Skin epidermis (tissue), 12 donors: ENCODE results near the gene STK39.
A peak's percentile ranks its signal among the peaks of the same experiment; 100 is the strongest.
"Not testable (repeated sequence)": the region's sequence is repeated elsewhere in the genome, so short reads cannot be mapped to it uniquely, and the experiment has no call there.

Experiments
- H3K27ac ChIP-seq, 21 experiments: fragments of 200-600 bp; sonication (generic) in 11 of 21; one replicate each; pipeline ENCODE4 v1.5.0; 2020; ENCODE audit warnings: mild to moderate bottlenecking in 3 of 21, inconsistent platforms in 2 of 21, moderate library complexity in 2 of 21
- H3K4me3 ChIP-seq, 7 experiments: fragments of 200-600 bp; sonication (generic) in 2 of 7; one replicate each; pipeline ENCODE4 v1.5.0; 2020; ENCODE audit warnings: inconsistent platforms in 2 of 7, mild to moderate bottlenecking in 2 of 7, moderate library complexity in 1 of 7

Gene STK39

GRCh38 chr2:168146892-168147810, 100.2 kb downstream of the STK39 start:
- no peak overlapping the region for H3K4me3 ChIP-seq
- peak overlapping the region in 3 of 21 experiments; percentile 13 to 42 (median 23) for H3K27ac ChIP-seq

GRCh38 chr2:168145426-168146310, 101.7 kb downstream of the STK39 start:
- Histone ChIP-seq H3K4me3 (no peak overlapping the region), H3K27ac (peak overlapping the region in 1 of 21 experiments; percentile 30)

- Histone ChIP-seq H3K27ac (peak overlapping the region in 1 of 21 experiments; percentile 30), H3K4me3 (no peak overlapping the region)
These were observed 102.4 kb downstream of the STK39 start for GRCh38 chr2:168145011-168145410.

- Histone ChIP-seq H3K4me3 (no peak overlapping the region), H3K27ac (no peak overlapping the region)
These were observed 103.6 kb downstream of the STK39 start for GRCh38 chr2:168143813-168144212.

- no peak overlapping the region for H3K4me3 ChIP-seq
- H3K27ac ChIP-seq, result no peak overlapping the region
These were observed 106.5 kb downstream of the STK39 start for GRCh38 chr2:168140892-168141291.

- H3K4me3 ChIP-seq, result no peak overlapping the region
- no peak overlapping the region for H3K27ac ChIP-seq
These were observed 107.5 kb downstream of the STK39 start for GRCh38 chr2:168139852-168140251.

- no peak overlapping the region for H3K4me3 ChIP-seq
- no peak overlapping the region for H3K27ac ChIP-seq
These were observed 108.5 kb downstream of the STK39 start for GRCh38 chr2:168138901-168139300.

GRCh38 chr2:168138374-168138773, 109.0 kb downstream of the STK39 start:
- H3K27ac ChIP-seq, result no peak overlapping the region
- no peak overlapping the region for H3K4me3 ChIP-seq

- Histone ChIP-seq H3K27ac (no peak overlapping the region), H3K4me3 (no peak overlapping the region)
These were observed 109.8 kb downstream of the STK39 start for GRCh38 chr2:168137510-168138180.

GRCh38 chr2:168136392-168136977, 110.9 kb downstream of the STK39 start:
- Histone ChIP-seq H3K4me3 (no peak overlapping the region), H3K27ac (no peak overlapping the region)

GRCh38 chr2:168135630-168136029, 111.8 kb downstream of the STK39 start:
- H3K27ac ChIP-seq, result no peak overlapping the region

GRCh38 chr2:168135121-168135520, 112.3 kb downstream of the STK39 start:
- H3K4me3 ChIP-seq, result no peak overlapping the region

More at GRCh38 chr2:168135630-168136029, 111.8 kb downstream of the STK39 start:
- H3K4me3 ChIP-seq, result no peak overlapping the region

GRCh38 chr2:168134485-168134884, 112.9 kb downstream of the STK39 start:
- H3K4me3 ChIP-seq, result no peak overlapping the region
- H3K27ac ChIP-seq, result no peak overlapping the region

More at GRCh38 chr2:168135121-168135520, 112.3 kb downstream of the STK39 start:
- no peak overlapping the region for H3K27ac ChIP-seq

- Histone ChIP-seq H3K27ac (no peak overlapping the region), H3K4me3 (no peak overlapping the region)
These were observed 115.0 kb downstream of the STK39 start for GRCh38 chr2:168132389-168132788.

- no peak overlapping the region for H3K4me3 ChIP-seq
- no peak overlapping the region for H3K27ac ChIP-seq
These were observed 117.0 kb downstream of the STK39 start for GRCh38 chr2:168130346-168130745.

- Histone ChIP-seq H3K4me3 (no peak overlapping the region), H3K27ac (no peak overlapping the region)
These were observed 120.0 kb downstream of the STK39 start for GRCh38 chr2:168127371-168127770.

- not testable (repeated sequence) for H3K4me3 ChIP-seq, H3K27ac ChIP-seq
These were observed 125.2 kb downstream of the STK39 start for GRCh38 chr2:168122210-168122609.

GRCh38 chr2:168120730-168121129, 126.7 kb downstream of the STK39 start:
- Histone ChIP-seq H3K4me3 (no peak overlapping the region), H3K27ac (no peak overlapping the region)

GRCh38 chr2:168120310-168120709, 127.1 kb downstream of the STK39 start:
- no peak overlapping the region for H3K27ac ChIP-seq
- H3K4me3 ChIP-seq, result no peak overlapping the region
